Keratinocyte (primary cell): ENCODE results near the gene CACHD1. TPM values are rescaled to one million over a fixed set of nuclear protein-coding genes. Genes with fewer than 3 reads are reported as not detected.

Source experiments
- DNase-seq: peaks from one replicate; pipeline ENCODE4 v3.0.0-alpha.2; 2011; ENCODE audit warnings: low read depth, missing footprints, low spot score
- FAIRE-seq: peaks from 2 replicates; lab custom pipeline; 2011; peaks lifted over from hg19 to GRCh38; lab: Jason Lieb, UNC
- H2AFZ ChIP-seq: 2 replicates; pipeline ENCODE4 v1.6.0; 2012; ENCODE audit warnings: low read length, control low read depth, inconsistent platforms; ENCODE audit not compliant: control insufficient read depth
- H3K27ac ChIP-seq: 2 replicates; pipeline ENCODE4 v1.5.1; 2011; ENCODE audit warnings: low read length; ENCODE audit not compliant: control insufficient read depth, insufficient read depth
- H3K27me3 ChIP-seq: 3 replicates; pipeline ENCODE4 v1.6.0; 2011; ENCODE audit warnings: low read length; ENCODE audit not compliant: control insufficient read depth, insufficient read depth; ENCODE audit errors: extremely low read depth
- H3K36me3 ChIP-seq, 2 experiments: 2 replicates in 1 of 2; 3 replicates in 1 of 2; pipeline ENCODE4 v1.5.1; 2011; ENCODE audit warnings: low read length in 2 of 2, mild to moderate bottlenecking in 1 of 2; ENCODE audit not compliant: control insufficient read depth in 2 of 2, insufficient read depth in 2 of 2; ENCODE audit errors: extremely low read depth in 1 of 2
- H3K4me1 ChIP-seq: 3 replicates; pipeline ENCODE4 v1.5.1; 2011; ENCODE audit warnings: low read length; ENCODE audit not compliant: control insufficient read depth, insufficient read depth; ENCODE audit errors: extremely low read depth
- H3K4me2 ChIP-seq: 3 replicates; pipeline ENCODE4 v1.6.0; 2011; ENCODE audit warnings: low read depth, low read length; ENCODE audit not compliant: control insufficient read depth, insufficient read depth; ENCODE audit errors: extremely low read depth
- H3K4me3 ChIP-seq, 3 experiments: fragments of 200-600 bp in 1 of 3; sonication (generic) in 1 of 3; 2 replicates in 2 of 3; 3 replicates in 1 of 3; pipeline ENCODE4 v1.5.1; 2011 to 2016; ENCODE audit warnings: low read length in 3 of 3, mild to moderate bottlenecking in 3 of 3, control low read depth in 2 of 3, inconsistent platforms in 1 of 3, low read depth in 1 of 3, mixed read lengths in 1 of 3, mixed run types in 1 of 3, moderate library complexity in 1 of 3; ENCODE audit not compliant: control insufficient read depth in 2 of 3, insufficient read depth in 2 of 3; ENCODE audit errors: extremely low read depth in 1 of 3
- H3K79me2 ChIP-seq: 2 replicates; pipeline ENCODE4 v1.6.0; 2012; ENCODE audit warnings: low read length; ENCODE audit not compliant: control insufficient read depth, insufficient read depth
- H3K9ac ChIP-seq: 3 replicates; pipeline ENCODE4 v1.6.0; 2011; ENCODE audit warnings: low read length; ENCODE audit not compliant: control insufficient read depth, insufficient read depth; ENCODE audit errors: extremely low read depth
- H3K9me1 ChIP-seq: 3 replicates; pipeline ENCODE4 v1.6.0; 2011; ENCODE audit warnings: low read length; ENCODE audit not compliant: control insufficient read depth, insufficient read depth; ENCODE audit errors: extremely low read depth
- H3K9me3 ChIP-seq: 2 replicates; pipeline ENCODE4 v1.5.1; 2012; ENCODE audit warnings: low read depth, low read length; ENCODE audit not compliant: control insufficient read depth
- H4K20me1 ChIP-seq: 3 replicates; pipeline ENCODE4 v1.6.0; 2011; ENCODE audit warnings: low read length; ENCODE audit not compliant: control insufficient read depth, insufficient read depth; ENCODE audit errors: extremely low read depth
- EZH2 ChIP-seq: IDR thresholded peaks from one replicate; pipeline ENCODE4 v1.6.1; 2012; ENCODE audit warnings: inconsistent platforms, mild to moderate bottlenecking, low read length, moderate library complexity
- dilution Hi-C: fragments of 300-500 bp; cut with MboI; formaldehyde crosslinking; loops from one replicate; pipeline ENCODE4 v1.7.0; 2020; ENCODE audit warnings: low sequenced_read_pairs; ENCODE audit not compliant: extremely low pct_ligation_motif_present
- polyA plus RNA-seq, 5 experiments: library from polyadenylated mRNA; depleted of rRNA in 3 of 5; stranded (reverse) in 3 of 5; stranded (forward) in 1 of 5; unstranded in 1 of 5; fragments of >200 nt; gene quantifications; 1 replicate in 1 of 5; 2 replicates in 3 of 5; 3 replicates in 1 of 5; pipeline versions ENCODE4 v1.2.1 to v1.2.3, GENCODE V29; 2011 to 2012; ENCODE audit warnings: missing spikeins in 2 of 5, low read depth in 1 of 5, low replicate concordance in 1 of 5
- TF ChIP-seq, protein P1 (sequence below), 3 experiments: IDR thresholded peaks in 1 of 3; conservative IDR thresholded peaks in 1 of 3; optimal IDR thresholded peaks in 1 of 3; 2 replicates in 2 of 3; 3 replicates in 1 of 3; pipeline versions ENCODE3 to v1.5.1; 2011; ENCODE audit warnings: low read length in 3 of 3, mild to moderate bottlenecking in 3 of 3, moderate library complexity in 2 of 3, control low read depth in 1 of 3, inconsistent platforms in 1 of 3; ENCODE audit not compliant: insufficient read depth in 2 of 3; ENCODE audit errors: extremely low read depth in 1 of 3

The CACHD1 gene
- polyA plus RNA-seq, 1 donor (not counting 4 experiments of a cell fraction or from before 2014, with no cell fraction given), result 2.4 TPM

DNA sequence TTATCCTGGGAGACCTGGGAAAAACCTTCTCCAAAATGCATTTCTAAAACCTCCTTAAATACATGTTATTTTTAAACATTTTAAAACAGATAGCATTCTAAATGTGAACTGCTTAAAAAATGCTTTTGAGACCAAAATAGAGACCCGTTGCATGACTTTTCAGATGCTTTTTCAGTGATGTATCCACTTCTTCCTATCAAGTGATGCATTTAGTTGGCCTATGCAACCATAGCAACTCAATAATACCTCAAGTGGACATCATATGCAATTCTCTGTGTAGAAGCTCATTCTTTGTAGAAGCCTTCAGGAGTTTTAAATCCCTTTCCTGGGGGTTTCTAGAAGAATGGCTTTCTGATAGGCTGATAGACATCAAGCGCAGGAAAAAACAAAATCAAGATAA is 180.5 kb downstream of the CACHD1 start:
- no peaks in the 10 kb centered on the region for H3K4me1 ChIP-seq

DNA sequence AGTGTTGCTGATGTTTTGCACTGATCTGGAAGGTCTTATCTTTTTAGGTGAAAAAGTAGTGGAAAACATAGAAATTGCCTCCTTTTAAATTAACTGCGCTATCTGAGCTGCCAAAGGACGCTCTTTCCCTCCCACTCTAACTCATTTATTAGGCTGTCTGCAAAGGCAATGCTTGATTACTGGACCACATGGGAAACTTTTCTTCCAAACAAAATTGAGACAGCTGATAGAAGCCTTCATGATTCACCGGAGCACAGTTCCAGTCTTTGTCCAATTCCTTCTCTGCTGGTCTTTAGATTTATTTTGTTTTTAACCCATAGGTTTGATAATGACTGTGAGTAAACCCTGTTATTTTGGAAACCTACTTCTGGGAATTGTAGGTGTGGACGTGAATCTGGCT is 181.9 kb downstream of the CACHD1 start:
- Histone ChIP-seq H4K20me1 (no peaks in the 10 kb centered on the region), H3K79me2 (no peaks in the 10 kb centered on the region), H3K4me2 (no peak overlapping the region), H3K36me3 (no peaks in the 10 kb centered on the region), H3K9me3 (no peaks in the 10 kb centered on the region), H3K27me3 (no peaks in the 10 kb centered on the region), H3K9ac (no peak overlapping the region), H2AFZ (no peak overlapping the region), H3K4me3 (no peak overlapping the region), H3K4me1 (no peaks in the 10 kb centered on the region), H3K27ac (no peak overlapping the region), H3K9me1 (no peaks in the 10 kb centered on the region)
- DNase-seq (no peak), FAIRE-seq (no peak)
- TF ChIP-seq EZH2, result no peak
- TF ChIP-seq, protein P1, sequence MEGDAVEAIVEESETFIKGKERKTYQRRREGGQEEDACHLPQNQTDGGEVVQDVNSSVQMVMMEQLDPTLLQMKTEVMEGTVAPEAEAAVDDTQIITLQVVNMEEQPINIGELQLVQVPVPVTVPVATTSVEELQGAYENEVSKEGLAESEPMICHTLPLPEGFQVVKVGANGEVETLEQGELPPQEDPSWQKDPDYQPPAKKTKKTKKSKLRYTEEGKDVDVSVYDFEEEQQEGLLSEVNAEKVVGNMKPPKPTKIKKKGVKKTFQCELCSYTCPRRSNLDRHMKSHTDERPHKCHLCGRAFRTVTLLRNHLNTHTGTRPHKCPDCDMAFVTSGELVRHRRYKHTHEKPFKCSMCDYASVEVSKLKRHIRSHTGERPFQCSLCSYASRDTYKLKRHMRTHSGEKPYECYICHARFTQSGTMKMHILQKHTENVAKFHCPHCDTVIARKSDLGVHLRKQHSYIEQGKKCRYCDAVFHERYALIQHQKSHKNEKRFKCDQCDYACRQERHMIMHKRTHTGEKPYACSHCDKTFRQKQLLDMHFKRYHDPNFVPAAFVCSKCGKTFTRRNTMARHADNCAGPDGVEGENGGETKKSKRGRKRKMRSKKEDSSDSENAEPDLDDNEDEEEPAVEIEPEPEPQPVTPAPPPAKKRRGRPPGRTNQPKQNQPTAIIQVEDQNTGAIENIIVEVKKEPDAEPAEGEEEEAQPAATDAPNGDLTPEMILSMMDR (optimal IDR thresholded peaks at IDR 0.05 in 1 of 3, IDR thresholded peaks at IDR 0.05 in 1 of 3, conservative IDR thresholded peaks at IDR 0.05 in 1 of 3; ENCODE audit: extremely low read depth in 1 of 3, insufficient read depth in 2 of 3, low read length in 3 of 3), result no peak
- dilution Hi-C loops, result no loop called here

More for the DNA sequence above, 180.5 kb downstream of the CACHD1 start:
- DNase-seq, result no peak
- no peaks in the 10 kb centered on the region for H3K9me1 ChIP-seq
- H3K79me2 ChIP-seq, result no peaks in the 10 kb centered on the region
- H3K36me3 ChIP-seq, result no peaks in the 10 kb centered on the region
- TF ChIP-seq, protein P1 (optimal IDR thresholded peaks at IDR 0.05 in 1 of 3, IDR thresholded peaks at IDR 0.05 in 1 of 3, conservative IDR thresholded peaks at IDR 0.05 in 1 of 3; ENCODE audit: extremely low read depth in 1 of 3, insufficient read depth in 2 of 3, low read length in 3 of 3), result no peak
- no peak for TF ChIP-seq EZH2
- H4K20me1 ChIP-seq, result no peaks in the 10 kb centered on the region
- FAIRE-seq, result no peak
- no peak overlapping the region for H3K9ac ChIP-seq
- no peak overlapping the region for H2AFZ ChIP-seq
- dilution Hi-C loops, result no loop called here
- no peaks in the 10 kb centered on the region for H3K27me3 ChIP-seq
- no peak overlapping the region for H3K4me2 ChIP-seq
- no peak overlapping the region for H3K27ac ChIP-seq
- H3K4me3 ChIP-seq, result no peak overlapping the region
- no peaks in the 10 kb centered on the region for H3K9me3 ChIP-seq
